Measurements from ENCODE around the gene ZNF444.
A peak's percentile ranks its signal among the peaks of the same experiment; 100 is the strongest.
"Not testable (repeated sequence)": the region's sequence is repeated elsewhere in the genome, so short reads cannot be mapped to it uniquely, and the experiment has no call there.

ZNF444 gene

DNA sequence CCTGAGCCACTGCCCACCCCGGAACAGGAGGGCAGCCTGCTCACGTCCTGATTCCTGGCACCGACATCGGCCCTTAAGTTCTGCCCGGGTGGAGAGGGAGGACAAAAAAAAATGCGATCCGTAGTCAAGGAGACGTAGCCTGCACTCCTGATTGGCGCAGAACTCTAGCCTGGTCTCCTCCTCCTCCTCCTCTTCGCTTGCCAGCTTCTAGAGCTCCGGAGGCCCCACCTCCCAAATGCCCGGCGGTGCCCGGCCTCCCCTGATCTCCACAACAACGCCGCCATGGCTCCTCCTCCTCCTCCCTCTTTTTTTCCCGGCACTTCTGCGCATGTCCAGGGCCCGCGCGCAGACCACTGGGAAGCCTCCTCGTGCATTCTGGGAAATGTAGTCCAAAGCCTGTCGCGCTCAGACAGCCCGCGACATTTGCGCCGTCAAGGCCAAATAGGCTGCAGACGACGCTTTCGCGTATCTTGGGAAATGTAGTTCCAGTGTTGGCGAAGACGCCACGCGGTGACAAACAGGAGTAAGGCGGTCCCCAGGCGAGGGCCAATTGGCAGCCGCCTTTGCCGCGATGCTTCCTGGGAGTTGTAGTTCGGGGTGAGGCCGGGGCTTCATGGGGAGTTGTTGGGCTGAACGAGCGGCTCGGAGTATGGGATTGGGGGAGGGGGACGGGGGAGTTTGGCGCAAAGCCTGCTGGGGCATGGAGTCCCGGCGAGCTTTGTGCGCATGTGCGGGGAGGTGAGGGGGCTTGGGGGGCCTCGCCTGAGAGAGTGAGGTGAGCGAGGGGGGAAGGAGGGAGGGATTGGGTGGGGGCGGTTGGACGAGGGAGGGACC, at the start of gene ZNF444:
ZNF444 (plus strand) TSS at position 705 of the 834 bp plus-strand sequence. CDS start 5,625 bp downstream, outside the sequence.
- peak; percentile 98 to 99 for DNase-seq (ENCODE audit: low read depth in 2 of 2)

DNA sequence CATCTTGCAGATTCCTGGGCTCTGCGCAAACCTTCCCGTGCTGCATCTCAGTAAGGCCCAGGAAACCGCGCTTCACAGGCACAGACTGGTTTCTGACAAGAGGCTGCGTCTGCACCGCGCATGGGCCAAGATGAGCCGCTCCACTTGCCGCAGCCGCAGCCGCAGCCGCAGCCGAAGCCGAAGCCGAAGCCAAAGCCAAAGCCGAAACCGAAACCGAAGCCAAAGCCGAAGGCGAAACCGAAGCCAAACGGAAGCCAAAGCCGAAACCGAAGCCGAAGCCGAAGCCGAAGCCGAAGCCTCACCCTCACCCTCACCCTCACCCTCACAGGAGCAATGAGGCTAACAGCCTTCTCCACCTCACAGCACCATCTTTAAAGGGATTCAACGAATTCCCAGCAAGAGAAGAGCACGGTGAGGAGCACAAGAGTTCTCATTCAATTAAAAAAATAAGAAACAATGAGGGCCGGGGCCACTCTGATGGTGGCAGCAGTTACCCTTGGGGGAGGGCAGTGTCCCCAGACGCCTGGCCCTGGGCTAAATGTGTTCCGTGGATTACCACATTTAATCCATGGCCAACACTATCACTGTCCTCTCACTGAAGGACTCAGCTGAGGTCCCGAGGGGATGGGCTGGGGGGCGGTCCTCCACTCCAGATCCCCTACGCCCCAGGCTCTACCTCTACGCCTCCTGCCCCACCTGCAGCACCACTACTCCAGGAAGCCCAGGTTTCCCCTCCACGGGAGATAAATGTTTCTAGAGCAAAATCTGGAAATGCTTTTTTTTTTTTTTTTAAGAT, 49.1 kb upstream of the ZNF444 start:
- no peak for DNase-seq (ENCODE audit: low read depth in 2 of 2)

DNA sequence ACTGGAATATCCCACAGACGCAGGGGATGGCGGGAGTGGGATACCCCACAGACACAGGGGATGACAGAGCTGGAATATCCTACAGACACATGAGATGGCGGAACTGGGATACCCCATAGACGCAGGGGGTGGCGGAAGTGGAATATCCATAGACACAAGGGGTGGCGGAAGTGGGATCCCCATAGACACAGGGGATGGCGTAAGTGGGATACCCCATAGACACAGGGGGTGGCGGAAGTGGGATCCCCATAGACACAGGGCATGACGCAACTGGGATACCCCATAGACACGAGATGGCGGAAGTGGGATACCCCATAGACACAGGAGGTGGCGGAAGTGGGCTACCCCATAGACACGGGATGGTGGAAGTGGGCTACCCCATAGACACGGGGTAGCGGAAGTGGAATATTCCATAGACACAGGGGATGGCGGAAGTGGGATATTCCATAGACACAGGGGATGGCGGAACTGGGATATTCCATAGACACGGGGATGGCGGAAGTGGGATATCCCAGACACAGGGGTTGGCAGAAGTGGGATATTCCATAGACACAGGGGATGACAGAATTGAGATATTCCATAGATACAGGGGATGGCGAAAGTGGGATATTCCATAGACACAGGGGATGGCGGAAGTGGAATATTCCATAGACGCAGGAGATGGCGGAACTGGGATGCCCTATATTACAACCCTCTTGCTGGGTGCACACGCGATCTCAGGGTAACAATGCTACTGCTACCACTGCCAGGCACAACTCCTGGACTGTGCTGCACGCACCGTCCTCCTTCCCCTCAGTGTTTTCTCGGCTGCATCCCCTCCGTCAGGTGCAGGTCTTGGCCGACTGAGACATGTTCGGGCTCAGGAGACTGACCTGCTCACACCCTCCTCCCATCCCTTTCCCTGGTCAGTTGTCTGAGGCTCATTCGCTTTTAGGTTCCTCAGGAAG, 48.1 kb upstream of the ZNF444 start:
- DNase-seq (ENCODE audit: low read depth in 2 of 2): no peak

DNA sequence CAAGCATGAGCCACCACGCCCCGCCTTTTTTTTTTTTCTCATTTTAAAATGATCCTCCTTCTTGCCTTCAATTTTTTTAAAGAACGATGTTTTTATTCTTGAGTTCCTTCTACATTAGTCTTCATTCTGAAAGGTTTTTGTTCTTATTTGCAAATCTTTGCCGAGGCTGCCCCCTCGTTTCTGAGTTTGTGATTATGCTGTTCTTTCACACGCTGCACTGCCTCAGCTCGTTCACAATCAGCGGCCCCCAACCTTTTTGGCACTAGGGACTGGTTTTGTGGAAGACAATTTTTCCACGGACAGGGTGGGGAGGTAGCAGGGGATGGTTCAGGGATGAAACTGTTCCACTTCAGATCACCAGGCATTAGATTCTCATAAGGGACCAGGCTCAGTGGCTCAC, 46.6 kb upstream of the ZNF444 start:
- DNase-seq (ENCODE audit: low read depth in 2 of 2): no peak

DNA sequence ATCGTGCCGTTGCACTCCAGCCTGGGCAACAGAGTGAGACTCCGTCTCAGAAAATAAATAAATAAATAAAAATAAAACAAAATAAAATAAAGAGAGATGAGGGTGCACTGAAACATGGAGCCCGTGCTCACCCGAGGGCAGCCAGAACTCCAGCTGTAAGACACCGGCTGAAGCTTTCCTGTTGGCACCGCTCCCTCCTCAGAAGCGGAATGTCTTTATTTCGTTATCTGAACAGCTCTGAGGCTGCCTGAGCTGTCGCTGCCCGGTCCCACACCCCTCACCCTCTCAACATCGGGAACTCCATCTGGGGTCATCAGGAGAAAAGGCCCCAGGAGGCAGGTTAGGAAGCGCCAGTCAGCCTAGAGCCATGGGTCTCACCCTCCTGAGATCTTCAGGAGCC, 44.4 kb upstream of the ZNF444 start:
- DNase-seq (ENCODE audit: low read depth in 2 of 2): no peak

DNA sequence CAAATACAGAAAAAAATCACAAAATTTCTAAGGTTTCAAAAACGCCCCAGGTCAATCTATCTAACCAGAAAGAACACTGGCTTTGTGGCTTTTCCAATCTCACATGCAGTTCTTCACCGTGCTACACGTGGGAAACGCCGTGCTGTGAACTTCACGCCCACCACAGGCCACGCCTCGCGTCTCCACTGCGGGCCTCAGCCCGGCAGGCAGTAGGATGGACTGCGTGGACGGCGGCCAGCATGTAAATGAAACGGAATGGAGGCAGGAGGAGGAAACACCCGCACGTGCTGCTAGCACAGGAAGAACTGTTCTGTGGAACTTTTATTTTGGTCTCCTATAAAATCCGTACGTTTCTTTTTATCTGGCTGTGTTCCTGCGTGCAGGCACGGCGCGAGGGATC, 43.8 kb upstream of the ZNF444 start:
- no peak for DNase-seq (ENCODE audit: low read depth in 2 of 2)

DNA sequence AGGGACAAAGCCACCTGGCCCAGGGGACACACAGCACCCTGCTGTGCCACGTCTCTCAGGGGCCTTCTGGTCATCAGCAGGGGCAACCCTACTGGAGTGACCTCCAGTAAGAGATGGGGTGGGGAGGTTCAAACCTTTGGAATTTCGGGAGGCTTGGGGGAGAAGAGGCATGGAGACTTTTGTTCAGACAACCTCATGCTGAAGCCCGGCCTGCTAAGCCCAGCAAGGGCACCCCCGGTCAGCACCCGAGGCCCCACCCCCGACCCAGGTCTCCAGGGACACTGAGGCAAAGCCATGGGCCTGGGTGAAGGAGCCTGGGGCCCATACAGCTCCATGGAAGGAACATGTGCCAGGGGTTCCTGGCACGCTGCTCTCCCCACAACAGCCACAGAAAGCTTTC, 43.3 kb upstream of the ZNF444 start:
- DNase-seq (ENCODE audit: low read depth in 2 of 2): no peak

DNA sequence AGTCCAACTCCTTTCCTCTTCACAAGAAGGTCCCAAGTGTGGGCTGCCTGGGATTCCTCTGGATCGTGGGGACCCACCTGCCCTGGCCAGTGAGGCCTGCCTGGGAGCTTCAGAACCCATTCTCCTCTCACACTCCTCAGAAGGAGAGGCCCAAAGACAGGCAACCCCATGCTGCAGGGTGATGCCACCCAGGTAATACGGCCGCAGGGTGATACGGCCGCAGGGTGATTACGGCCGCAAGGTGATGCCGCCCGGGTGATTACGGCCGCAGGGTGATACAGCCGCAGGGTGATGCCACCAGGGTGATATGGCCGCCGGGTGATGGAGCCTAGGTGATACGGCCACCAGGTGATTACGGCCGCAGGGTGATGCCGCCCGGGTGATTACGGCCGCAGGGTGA, 42.9 kb upstream of the ZNF444 start:
- not testable (repeated sequence) for DNase-seq (ENCODE audit: low read depth in 2 of 2)

DNA sequence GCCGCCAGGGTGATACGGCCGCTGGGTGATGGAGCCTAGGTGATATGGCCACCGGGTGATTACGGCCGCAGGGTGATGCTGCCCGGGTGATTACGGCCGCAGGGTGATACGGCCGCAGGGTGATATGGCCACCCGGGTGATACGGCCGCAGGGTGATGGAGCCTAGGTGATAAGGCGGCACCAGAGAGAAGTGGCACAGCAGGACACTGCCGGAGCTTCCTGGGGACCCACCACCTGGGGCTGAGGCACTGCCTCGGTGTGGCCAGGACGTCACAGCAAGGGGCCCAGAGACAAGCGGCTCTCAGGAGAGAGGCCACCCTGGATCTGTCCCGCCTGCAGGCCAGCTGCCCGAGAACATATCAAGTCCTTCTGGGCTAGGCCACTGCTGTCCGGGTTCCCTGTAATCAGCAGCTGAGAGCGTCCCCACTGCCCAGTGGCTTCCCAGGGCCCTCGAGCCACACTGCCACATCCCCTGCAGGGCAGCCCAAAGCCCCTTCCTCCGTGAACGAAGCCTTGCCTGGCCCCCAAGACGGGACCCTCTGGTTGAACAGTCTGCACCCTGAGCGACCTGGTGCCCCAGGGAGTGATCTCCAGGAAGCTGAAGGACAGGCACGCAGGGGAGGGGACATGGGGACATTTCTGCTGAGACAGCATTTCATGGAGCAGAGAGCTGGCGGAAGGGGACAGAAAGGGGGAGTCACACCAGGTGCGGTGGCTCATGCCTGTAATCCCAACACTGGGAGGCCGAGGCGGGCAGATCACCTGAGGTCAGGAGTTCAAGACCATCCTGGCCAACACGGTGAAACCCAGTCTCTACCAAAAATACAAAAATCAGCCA, 42.1 kb upstream of the ZNF444 start:
- no peak for DNase-seq (ENCODE audit: low read depth in 2 of 2)

DNA sequence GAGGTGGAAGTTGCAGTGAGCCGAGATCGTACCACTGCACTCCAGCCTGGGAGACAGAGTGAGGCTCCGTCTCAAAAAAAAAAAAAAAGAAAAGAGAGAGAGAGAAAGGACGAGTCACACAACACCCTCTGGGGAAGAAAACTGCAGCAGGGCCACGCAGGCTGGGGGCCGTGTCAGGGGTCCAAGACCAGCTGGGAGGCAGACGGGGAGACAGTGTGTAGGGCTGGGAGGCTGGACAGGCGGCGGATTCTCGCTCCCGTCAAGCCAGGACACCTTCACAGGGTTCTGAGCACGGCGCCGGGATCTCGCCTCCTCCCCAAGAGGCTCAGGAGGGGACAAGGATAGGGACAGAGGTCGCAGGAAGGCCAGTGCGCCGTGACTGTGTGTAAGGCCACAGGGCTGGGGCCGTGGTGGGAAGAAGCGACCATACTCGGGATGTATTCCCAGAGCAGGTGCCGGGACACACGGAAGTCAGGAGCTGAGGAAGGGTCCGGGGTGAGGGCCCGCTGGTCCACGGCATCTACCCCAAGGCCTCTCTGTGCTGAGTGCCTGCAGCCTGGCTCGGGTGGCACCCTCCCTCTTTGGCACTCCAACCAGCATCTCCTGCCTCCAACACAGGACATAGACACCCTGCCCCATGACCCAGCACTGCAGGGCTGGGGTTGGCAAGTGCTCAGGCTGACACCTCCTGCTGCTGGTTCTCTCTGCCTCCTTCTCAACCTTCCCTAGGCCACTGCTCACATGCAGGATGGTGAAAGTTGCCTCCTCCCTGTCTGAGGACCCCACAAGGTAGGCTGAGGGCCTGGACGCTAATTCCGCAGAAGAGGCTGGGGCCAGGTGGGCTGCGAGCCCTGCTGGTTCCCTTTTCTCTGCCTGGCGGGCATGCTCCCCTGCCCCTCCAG, 41.2 kb upstream of the ZNF444 start:
- no peak for DNase-seq (ENCODE audit: low read depth in 2 of 2)

DNA sequence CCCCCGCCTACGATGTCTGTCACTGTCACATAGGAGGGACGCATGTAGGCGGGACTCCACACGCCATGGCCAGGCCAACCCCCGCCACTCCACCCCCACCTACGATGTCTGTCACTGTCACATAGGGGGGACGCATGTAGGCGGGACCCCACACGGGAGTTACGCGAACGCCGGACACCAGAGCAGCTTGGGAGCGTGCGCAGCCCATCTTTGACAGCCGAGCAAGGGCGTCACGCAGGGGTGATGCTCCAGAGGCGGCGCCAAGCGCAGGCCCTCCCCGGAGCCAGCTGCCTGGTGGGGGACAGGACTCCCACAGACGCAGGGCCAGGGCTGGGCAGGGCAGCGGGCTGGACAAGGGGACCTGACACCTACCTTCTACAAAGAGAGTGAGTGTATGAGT, 40.0 kb upstream of the ZNF444 start:
- DNase-seq (ENCODE audit: low read depth in 2 of 2): no peak

DNA sequence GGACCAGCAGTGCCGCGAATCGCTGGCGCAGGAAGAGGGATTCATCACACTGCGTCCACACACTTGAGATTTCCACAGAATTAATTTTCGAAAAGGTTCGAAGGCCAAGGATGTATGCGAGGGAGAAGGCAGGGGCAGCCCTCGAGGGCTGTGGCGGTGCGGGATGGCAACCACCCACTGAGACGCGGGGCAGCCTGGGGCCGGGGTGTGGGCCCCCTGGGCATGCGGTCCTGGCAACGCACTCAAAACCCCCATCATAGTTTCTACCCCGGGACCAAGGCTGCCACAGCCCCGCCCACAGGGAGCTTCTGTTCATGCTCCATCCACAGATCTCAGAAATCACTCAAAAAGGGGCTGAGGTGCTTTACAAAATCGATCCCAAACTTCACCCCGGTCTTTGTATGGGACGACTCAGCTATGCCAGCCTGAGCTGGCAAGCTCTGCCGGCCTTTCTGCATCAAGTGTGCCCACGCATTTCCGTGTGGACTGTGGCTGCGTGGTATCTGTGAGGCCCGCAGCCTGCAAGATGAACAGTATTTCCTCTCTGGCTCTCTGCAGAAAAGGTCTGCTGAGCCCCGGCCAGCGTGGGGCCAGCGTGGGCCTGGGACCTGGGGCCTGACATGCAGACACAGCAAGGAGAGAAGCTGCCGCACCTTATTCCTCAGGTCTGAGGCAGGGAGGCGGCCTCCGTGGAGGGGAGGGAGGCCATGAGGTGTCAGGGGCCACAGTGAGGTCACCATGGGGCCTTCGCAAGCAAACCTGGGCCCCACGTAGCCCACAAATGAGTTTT, 39.1 kb upstream of the ZNF444 start:
- no peak for DNase-seq (ENCODE audit: low read depth in 2 of 2)

DNA sequence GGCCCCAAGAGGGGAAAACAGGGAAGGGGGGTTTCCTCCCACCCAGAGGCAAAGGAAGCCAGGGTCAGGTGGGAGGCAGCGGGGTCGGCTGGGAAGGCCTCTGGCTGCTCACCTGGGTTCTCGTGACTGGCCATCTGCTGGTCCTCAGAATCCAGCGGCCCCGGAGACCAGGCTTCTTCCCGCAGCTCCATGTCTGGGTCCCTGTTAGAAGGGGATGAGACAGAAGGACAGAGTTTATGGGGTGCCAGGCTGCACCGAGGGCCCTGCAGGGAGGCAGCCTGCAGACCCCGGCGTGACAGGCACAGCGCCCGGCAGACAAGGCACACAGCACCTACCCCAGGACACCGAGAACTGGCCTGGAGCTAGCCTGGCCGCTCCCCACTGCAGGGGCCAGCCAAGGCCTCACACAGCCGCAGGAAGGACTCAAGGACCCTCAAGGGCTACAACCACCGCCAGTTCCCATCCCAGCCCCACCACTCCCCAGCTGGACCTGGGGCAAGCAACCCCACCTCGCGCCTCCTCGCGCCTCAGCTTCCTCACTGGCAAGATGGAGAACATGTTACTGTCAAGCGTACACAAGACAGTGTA, 38.0 kb upstream of the ZNF444 start:
- DNase-seq (ENCODE audit: low read depth in 2 of 2): no peak

DNA sequence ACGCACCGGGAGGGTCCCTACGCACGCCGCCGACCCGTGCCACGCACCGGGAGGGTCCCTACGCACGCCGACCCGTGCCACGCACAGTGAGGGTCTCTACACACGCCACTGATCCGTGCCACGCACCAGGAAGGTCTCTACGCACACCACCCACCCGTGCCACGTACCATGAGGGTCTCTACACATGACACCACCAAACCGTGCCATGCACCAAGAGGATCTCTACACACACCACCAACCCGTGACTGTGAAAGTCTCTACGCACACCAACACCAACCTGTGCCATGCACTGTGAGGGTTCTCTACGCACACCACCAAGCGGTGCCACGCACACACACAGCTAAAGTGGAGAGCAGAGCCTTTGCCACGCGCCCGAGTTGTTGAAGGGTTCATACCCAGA, 36.7 kb upstream of the ZNF444 start:
- DNase-seq (ENCODE audit: low read depth in 2 of 2): no peak

DNA sequence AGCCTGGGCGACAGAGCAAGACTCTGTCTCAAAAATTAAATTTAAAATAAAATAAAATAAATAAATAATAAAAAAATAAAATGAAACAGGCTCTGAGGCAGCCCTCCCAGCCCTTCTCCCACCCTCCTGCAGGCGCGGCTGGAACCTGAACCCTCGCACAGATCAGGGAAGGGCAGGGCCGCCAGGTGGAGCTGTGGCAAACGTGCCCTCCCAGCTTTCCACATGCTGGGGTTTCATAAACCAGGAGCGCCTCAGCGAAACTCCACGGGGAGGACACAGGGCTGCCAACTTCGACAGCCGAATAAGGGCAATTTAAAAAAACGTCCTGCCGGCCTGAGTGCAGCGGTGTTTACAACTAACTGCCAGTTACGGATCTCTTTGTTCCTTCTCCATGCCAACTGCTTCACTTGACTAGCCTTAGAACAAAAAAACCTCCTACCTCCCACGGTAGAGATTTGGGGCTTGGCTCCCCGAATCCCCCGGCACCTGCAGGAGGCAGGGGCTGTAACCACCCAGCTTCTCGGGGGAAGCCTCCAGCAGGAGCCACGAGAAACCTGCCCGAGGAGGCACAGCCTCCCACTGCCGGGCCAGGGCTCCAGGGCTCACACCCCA, 35.9 kb upstream of the ZNF444 start:
- peak in 1 of 2 experiments; percentile 34 for DNase-seq (ENCODE audit: low read depth in 2 of 2)

DNA sequence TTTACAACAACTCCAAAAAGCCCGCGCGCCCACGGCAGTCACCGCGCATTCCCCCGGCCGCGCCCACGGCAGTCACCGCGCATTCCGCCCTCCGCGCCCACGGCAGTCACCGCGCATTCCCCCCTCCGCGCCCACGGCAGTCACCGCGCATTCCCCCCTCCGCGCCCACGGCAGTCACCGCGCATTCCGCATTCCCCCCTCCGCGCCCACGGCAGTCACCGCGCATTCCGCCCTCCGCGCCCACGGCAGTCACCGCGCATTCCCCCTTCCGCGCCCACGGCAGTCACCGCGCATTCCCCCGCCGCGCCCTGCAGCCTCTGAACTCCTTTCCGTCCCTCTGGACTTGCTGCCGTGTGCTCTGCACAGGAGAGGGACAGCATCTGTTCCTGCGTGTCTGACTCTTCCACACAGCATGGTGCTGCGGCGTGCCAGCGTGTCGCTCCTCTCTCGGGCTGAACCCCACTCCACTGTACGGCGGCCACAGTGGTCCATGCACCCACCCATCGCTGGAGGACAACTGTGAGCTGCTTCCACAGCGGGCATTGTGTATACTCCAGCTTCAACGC, 35.2 kb upstream of the ZNF444 start:
- not testable (repeated sequence) for DNase-seq (ENCODE audit: low read depth in 2 of 2)

DNA sequence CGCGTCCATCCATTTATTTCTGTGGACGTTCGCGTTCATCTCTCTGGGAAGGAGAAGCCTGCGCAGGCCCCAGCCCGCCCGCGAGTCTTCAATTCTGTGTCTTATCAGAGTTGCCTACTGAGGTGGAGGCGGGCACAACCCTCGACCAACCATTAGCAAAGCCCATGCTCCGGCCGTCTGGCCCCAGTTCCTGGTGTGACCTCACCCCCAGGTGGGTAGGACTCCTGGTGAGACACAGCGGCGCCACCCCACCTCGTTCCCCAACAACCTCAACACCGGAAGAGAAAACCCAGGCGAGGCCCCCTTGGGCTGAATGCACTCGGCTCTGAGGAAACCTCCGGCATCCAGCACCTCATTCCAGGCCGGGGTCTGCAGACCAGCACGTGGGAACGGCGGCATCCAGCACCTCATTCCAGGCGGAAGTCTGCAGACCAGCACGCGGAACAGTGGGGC, 34.7 kb upstream of the ZNF444 start:
- DNase-seq (ENCODE audit: low read depth in 2 of 2): no peak

DNA sequence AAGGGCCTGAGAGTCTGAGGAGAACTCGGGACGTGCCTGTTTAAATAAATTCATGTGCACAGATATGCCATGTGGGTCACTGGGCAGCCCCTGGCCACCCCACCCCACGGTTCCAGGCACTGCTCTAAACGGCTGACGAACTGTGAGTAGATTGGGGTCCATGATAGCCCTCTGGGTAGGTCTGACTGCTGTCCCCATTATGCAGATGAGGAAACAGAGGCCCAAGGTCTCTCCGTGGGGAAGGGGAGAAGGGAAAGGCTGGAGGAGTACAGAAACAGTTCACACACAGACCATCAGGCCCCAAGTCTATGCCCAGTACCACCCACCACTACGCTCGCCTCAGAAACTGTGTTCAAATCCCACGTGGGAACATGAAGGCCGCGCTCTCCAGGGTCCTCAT, 34.1 kb upstream of the ZNF444 start:
- no peak for DNase-seq (ENCODE audit: low read depth in 2 of 2)
